Eye (tissue), 1 donor: ENCODE results near the gene PACSIN2.
"Not testable (repeated sequence)": the region's sequence is repeated elsewhere in the genome, so short reads cannot be mapped to it uniquely, and the experiment has no call there.

Experiments
- DNase-seq: peaks from one replicate; pipeline ENCODE4 v3.0.0-alpha.2; 2015

PACSIN2 gene

DNA sequence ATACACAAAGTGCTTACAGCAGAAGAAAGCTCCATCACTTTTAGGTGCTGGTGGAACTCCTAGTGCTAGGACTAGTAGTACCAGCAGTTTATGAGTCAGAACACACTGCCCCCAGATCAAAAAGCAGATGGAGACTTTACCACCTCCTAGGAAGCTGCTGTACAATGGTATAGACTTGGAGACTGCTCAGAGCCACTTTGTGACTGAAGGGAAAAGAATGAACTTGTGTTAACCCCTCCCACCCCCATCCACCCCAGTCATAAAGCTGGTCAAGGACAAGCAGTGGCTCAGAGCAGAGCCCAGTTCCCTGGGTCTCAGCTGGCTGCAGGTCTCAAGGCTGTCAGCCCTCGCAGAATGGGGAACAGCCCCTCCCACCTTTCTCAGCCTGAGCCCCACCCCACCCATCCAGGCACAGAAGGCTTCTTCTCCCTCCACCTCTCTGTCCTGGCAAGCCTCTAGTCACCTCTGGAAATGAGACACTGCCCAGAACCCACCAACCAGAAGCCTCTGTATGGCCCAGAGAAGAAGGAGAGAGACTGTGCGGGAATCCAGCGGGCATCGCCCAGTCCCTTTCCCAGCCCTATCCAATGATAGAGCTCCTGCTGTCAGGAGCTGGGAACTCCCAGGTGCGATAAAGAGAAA is 23.8 kb downstream of the PACSIN2 start:
- no peak for DNase-seq

DNA sequence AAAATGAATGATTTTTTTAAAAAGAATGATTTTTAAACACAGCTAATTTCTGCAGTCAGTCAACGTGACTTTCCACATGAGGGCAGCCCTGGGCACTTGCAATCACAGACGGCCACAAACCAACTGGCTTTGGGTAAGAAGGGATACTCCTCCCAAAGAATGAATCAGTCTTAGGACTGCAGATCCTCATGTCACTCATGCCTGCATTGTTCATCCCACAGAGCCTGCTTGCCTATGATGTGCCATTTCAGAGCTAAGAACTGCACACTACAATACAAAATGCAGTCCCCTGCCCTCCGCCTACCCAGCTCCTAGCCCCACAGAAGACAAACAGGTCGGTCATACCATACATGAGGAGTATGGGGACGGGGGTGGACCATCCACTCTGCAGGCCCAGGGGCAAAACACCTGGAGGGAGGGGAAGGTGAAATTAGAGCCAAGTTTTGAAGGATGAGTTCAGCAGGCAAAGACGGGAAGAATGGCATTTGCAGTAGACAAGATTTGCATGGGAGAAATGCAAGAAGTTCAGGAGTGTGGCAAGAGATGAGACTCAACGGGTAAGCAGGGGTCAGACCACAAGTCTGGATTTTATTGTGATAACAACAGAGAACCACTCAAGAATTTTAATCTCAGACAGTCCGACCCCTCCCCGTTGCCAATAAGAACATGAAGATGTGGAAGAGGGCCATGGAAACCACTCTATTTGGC is 24.7 kb downstream of the PACSIN2 start:
- DNase-seq, result no peak

DNA sequence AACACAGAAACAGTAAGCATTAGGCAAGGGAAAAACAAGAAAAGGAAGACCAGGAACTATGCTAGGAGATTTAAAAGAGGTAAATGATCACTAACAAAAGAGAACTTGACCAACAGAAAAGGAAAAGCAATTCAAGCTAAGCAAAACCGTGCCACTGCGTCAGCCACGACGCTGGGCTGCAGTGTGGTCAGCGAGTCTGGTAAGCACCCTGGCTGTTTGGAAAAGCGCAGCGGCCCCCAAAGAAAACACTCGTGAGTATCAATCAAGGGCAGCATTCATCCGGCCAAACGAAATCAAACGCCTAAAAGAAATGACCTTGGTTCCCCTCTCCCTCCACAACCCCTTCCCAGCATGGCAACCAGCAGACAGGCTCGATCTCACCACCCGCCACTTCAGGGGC is 28.8 kb downstream of the PACSIN2 start:
- no peak for DNase-seq

DNA sequence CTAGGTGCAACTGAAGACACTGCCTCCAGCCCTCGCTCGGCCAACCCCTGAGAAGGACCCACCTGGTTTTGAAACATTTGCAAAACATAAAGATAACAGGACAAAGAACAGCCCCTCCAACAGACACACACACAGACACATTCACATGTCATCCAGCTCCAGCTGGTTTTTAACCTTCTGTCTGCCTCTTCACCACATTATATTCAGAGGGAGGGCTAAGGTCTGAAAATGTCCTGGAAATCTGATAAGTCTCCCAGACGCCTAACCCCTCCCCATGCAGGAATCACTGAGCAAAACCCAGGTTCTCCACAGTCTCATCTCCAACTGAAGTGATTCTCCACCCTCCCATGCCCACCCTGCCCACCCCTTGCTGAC is 29.4 kb downstream of the PACSIN2 start:
- DNase-seq, result no peak

DNA sequence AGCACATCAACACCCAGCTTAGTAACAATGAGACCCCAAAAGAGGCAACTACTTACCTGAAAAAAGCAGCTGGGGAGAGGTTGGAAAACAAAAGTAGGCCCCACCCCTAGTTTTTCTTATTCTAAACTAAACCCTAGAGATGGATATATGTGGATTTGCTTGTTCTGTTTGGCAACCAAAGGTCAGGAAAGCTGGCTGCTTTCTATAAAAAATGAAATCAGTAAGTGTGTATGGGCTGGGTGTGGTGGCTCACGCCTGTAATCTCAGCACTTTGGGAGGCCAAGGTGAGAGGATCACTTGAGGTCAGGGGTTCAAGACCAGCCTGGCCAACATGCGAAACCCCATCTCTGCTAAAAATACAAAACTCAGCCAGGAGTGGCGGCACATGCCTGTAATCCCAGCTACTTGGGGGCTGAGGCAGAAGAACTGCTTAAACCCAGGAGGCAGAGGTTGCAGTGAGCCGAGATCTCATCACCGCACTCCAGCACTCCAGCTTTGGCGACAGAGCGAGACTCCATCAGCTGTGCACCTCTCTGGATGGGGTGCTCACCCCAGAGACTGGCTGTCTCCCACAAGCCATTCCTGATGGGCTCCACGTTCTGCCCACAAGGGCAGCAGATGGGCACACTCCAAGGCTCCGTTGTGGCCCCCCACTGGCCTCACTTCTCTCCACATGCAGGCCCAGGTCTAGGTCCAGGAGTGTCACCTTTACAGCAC is 30.0 kb downstream of the PACSIN2 start:
- DNase-seq, result no peak

DNA sequence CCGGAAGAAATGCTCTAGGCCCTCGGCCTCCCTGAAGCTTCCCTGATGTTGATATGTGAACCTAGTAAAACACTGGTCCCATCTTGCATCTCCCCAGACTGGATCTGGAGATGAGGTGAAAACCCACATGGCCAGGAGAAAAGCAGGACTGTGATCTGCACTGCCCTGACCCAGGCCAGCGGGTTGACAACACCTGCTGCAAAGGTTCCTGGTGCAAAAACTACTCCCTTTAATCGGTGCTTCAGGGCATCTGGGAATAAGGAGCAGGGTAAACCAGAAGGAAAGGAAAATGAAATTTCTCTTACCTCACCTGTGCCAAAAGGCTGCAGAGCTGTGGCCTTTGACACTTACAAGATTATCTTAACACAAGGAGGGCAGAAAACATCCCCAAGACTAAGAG is 30.6 kb downstream of the PACSIN2 start:
- DNase-seq, result no peak

DNA sequence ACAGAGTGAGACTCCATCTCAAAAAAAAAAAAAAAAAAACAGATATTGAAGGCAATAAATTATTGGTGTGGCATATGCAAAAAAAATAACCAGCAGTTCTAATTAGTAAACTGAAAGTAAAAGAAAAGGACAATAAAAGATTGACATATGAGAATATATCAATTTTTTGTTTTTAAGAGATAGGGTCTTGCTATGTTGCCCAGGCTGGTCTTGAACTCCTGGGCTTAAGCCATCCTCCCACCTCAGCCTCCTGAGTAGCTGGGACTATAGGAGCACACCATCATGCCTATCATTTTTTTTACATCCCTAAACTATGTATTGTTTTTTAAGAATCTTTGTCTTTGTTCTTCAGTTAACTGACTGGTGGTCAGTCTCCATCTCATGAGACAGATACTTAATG is 31.5 kb downstream of the PACSIN2 start:
- no peak for DNase-seq

DNA sequence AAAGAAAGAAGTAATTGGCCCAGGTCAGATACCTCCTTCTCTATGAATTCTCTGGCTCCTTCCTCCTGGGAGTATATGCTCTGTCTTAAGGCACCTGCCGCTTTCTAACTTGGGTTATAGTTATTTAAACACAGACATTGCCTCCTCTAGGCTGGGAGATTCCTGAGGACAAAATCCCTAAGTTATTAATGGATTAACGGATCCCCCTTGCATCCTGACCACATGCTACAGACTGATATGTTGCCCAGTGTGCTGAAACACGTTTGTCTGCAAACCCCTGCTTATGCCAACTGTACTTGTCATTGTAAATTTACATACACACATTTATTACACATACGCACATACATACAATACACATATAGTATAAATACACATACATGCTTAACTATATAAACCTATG is 35.3 kb downstream of the PACSIN2 start:
- no peak for DNase-seq

DNA sequence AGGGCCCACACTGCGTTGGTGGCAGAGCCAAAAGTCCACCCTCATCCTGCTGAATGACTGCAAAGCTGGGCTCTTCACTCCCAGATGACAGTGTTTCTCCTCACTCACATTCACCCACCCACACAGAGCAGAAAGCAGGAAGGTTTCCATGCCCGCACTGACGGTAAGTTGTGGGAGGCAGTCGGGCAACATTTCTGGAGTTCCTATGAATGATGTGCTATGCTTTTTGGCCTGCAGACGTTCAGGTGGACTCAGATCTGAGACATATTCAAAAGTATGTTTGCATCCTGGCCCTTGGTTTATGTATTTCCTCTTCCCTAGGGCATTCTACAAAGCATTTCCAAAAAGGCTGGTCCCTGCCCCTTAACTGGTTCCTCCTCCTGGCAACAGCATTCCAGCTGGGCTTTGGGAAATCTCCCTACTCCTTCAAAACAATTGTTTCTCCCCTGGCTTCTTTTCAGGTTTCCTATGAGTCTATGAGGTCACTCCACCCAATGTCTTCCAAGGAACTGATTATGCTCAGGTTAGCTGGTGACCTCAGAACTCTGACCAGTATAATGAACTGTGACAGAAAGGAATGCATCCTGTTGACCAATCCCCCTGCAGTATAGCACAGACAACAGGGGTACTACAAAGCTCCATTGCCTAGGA is 36.4 kb downstream of the PACSIN2 start:
- DNase-seq, result no peak

DNA sequence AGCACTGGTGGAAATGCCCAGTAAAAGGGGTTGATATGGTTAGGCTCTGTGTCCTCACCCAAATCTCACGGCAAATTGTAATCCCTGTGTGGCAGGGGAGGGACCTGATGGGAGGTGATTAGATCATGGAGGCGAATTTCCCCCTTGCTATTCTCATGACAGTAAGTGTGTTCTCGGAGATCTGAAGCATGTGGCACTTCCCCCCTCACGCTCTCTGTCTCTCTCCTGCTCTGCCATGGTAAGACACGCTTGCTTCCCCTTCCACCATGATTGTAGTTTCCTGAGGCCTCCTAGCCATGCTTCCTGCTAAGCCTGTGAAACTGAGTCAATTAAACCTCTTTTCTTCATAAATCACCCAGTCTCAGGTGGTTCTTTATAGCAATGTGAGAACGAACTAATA is 37.4 kb downstream of the PACSIN2 start:
- DNase-seq, result no peak

DNA sequence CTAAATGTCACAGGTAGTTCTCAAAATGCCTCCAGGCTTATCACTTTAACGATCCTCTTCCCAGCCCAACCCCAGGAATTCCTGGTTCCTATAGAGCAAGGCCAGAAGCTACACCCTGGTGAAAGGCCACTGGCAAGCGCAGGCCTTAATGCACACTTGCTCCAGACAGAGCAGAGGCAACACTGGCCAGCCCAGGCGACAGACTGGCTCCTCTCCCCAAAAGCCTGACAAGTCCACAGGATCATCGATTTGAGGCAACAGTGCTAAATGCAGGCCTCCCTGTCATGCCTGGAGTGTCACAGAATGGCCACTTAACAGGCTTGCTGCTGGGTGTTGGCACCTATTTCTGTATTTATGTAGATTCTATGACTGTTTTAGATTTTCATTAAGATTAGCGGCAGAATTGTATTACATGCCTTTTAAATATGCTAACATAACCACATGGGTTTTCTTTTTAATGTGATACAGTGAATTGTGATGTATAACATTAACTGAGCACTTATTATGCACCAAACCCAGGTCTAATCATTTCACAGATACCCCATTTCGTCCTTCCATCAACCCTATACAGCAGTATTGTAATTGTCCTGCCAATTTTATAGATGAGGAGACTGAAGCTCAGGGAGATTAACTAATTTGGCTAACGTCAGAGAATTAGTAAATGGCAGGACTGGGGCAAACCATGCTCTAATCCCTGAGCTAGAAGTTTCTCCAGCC is 38.6 kb downstream of the PACSIN2 start:
- no peak for DNase-seq

DNA sequence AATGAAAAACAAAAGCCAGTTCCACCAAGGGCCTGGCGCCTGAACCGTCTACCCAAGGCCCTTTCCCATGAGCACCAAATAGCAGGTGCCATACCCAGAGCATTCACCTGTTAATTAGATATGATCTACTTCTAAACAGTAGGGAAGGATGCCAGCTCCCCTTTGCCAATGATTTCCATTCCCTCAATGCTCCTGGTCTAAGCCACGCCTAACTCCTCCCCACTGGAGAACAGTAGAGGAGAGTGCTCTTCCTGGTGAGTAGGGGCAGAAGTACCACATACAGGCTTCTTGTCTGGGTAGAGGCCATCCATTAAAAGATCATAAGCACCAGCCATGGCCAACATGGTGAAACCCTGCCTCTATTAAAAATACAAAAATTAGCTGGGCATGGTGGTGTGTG is 40.7 kb downstream of the PACSIN2 start:
- no peak for DNase-seq

DNA sequence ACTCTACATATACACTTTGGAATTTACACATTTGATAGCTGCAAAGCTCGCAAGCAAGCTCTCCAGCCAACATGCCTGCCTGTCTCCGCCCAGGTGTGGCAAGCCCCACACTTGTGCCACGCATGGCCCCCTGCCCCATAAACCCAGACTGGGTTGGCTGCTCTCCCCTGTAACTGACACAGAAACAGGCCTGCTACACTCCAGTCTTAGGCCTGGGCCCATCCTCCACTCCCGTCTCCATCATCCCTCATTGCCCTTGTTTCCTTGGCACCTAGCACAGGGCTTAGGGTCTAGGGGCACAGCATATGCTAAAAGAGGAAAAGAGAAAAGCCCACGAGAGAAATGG is 41.4 kb downstream of the PACSIN2 start:
- DNase-seq, result no peak

DNA sequence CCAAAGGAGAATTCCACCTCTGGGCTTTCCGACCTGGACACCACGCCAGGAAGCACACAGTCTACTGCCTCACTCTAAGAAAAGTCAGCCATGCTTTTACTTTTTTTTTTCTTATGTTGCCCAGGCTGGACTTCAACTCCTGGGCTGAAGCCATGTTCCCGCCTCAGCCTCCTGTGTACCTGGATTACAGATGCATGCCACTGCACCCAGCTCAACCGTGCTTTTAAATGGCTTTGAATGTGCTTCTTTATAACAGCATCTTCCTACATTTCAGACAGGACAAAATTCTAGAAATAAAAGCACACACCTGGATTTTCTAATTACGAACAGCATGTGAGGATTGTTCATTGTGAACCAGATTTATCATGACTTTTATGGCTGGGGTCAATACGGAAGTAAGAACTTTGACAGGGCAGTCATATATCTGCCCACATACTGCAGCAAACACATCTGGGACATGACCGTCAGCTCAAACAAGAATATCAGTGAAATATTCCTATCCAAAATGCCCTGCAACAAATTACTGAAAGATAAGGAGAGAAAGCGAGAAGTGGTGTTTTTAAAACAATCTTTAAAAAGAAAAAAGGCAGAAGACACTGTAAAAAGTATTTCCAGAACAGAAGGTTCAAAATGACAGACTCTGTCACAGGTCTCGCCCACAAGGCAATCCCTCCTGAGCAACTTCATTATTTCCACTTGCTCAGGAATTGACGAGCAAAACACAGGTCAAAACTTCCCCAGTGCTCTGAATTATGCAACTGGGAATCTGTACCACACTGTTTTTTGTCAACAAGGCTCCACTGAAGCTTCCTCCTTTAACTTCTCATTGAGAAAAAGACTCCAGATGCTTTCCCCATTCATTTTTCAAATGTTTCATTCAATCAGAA is 42.1 kb downstream of the PACSIN2 start:
- DNase-seq, result no peak

DNA sequence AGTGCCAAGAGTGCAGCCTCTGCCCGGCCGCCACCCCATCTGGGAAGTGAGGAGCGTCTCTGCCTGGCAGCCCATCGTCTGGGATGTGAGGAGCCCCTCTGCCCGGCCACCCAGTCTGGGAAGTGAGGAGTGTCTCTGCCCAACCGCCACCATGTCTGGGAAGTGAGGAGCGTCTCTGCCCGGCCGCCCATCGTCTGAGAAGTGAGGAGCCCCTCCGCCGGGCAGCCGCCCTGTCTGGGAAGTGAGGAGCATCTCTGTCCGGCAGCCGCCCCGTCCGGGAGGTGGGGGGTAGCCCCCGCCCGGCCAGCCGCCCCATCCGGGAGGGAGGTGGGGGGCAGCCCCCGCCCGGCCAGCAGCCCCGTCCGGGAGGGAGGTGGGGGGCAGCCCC is 43.5 kb downstream of the PACSIN2 start:
- not testable (repeated sequence) for DNase-seq

DNA sequence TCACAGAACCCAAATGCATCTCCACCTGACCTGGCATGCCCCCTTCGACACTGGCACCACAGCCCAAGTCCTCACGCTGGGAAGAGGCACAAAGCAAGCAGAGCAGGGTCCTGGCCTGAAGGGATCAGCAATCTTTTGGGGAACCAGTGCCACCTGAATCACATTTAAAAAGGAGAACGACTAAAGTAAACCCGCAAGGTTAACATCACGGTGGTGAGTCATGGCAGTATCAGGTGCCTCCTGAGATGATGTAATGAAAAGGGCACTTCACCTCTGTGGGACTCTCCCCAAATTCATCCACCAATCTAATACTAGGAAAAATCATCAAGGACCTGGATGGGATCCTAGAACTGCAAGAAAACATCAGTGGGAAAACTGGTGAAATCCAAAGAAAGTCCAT is 44.9 kb downstream of the PACSIN2 start:
- DNase-seq, result no peak

DNA sequence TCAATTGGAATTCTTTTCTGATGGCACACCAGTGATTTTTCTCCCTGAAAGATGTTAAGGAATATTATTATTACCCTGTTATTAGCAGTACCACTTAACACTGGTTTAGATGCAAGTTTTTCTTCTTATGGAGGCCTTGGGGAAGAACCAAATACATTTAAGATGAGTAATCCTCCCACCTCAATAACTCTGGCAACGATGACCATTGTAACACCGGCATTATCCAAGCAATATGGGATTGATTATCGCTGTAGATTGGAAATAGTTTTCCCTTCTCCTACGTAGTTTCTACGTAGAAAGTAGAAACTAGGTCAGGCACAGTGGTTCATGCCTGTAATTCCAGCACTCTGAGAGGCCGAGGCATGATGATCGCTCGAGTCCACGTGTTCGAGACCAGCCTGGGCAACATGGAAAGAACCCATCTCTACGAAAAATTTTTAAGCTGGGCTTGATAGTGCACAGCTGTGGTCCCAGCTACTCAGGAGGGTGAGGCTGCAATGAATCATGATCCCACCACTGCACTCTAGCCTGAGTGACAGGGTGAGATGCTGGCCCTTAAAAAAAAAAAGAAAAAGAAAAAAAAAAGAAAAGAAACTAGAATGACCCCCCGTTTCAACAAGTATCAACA is 45.5 kb downstream of the PACSIN2 start:
- DNase-seq, result no peak

DNA sequence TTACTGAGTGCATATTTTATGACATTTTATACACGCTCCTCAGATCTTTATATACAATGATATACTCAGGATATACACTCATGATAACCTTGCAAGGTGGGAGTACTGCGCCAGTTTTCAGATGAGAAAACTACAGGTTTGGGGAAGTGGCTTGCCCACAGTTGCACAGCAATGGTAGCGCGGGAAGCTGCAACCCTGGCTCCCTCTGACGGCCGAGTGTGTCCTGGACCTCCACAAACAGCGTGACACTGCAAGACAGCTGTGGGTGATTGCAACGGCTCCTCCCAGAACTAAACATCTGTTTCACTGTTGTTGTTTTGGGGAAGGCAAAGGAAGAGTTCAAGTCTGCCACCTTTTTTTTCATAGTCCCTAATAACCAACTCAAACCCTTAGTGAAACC is 47.0 kb downstream of the PACSIN2 start:
- no peak for DNase-seq

DNA sequence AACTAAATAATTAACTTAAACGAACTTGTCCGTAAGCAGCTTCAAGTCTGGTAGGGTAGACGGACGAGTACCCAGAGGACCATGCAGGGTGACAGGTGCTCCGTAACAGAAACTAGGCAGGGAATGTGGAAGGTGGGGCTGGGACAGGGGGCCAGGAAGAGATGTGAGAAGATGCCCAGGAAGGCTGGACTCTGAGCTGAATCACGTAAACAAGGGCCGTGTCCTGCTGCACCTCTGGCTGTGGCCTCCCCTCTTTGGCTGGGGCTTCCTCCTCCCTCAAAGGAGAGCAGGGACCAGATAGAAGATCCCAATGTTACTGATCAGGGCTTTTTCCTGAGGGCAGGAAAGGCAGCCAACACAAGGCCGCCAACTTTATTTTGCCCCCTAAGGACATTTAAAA is 47.9 kb downstream of the PACSIN2 start:
- no peak for DNase-seq

DNA sequence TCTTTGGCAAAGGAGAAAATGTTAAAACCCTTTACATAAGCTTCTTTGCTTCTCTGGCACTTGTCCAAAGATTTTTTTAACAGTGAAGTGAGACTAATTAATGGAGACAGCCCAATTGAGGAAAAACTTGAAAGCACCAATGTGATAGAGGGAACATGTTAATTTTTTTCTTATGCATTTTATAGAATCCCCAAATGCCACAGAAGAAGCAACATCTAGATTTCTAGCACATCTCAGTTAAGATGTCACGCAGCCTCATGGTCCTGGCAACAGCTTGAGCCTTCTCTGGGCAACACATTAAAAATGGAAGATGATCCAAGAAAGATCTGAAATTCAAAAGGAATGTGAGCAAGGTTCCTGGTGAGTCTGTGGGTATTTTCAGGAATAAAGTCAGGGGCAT is 48.5 kb downstream of the PACSIN2 start:
- peak; percentile 87 for DNase-seq

DNA sequence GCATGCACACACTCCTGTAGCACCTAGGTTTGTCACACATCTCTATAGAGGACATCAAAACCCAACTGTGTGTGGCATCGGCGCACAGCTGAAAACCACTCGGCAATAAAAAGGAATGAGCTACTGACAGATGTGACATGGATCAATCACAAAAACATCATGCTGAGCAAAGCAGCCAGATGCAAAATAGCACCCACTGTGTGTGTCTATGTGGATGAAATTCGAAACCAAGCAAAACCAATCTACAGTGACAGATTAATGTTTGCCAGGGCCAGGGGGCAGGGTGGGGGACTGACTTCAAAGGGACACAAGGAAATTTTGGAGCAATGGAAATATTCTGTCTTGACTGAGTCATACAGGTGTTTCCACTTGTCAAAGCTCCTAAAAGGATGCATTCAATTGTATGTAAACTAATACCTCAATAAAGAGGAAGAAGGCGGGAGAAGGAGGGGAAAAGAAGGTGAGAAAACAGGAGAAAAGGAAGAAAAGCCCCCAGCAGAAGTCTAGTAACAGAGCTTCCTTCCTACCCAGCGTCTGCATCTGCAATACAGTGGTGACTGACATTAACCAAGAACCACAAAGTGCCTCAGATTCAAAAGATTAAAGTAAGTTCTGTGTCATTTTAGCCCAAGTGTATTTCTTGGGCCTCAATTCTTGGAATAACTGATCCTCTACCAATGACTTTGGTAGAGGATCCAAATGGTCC is 49.8 kb downstream of the PACSIN2 start:
- no peak for DNase-seq
